HG03175 (cell line): ENCODE results near the gene MDK.

Source experiments
- ATAC-seq: cut with Tn5 transposase; IDR thresholded peaks from one replicate; pipeline ENCODE4 v1.9.1; 2021; ENCODE audit warnings: mild to moderate bottlenecking, moderate library complexity; ENCODE audit not compliant: unreplicated experiment

The MDK gene

GRCh38 chr11:46347637-46348311, 33.7 kb upstream of the MDK start:
- no peak for ATAC-seq

GRCh38 chr11:46348566-46349401, 32.7 kb upstream of the MDK start:
- no peak for ATAC-seq

GRCh38 chr11:46350695-46351094, 30.8 kb upstream of the MDK start:
- ATAC-seq: no peak

- ATAC-seq: no peak
Measured at GRCh38 chr11:46351148-46351547, 30.3 kb upstream of the MDK start.

GRCh38 chr11:46351606-46352005, 29.9 kb upstream of the MDK start:
- ATAC-seq: no peak

- no peak for ATAC-seq
Measured at GRCh38 chr11:46352063-46352841, 29.2 kb upstream of the MDK start.

GRCh38 chr11:46353698-46354097, 27.8 kb upstream of the MDK start:
- ATAC-seq: no peak

GRCh38 chr11:46356924-46357482, 24.5 kb upstream of the MDK start:
- ATAC-seq: no peak

GRCh38 chr11:46357483-46357936, 24.0 kb upstream of the MDK start:
- no peak for ATAC-seq

- ATAC-seq: no peak
Measured at GRCh38 chr11:46359953-46360352, 21.5 kb upstream of the MDK start.

- no peak for ATAC-seq
Measured at GRCh38 chr11:46360878-46361277, 20.6 kb upstream of the MDK start.

- peak; percentile 91 for ATAC-seq
Measured at GRCh38 chr11:46361283-46362155, 19.9 kb upstream of the MDK start.

- no peak for ATAC-seq
Measured at GRCh38 chr11:46362156-46363030, 19.1 kb upstream of the MDK start.

- ATAC-seq: no peak
Measured at GRCh38 chr11:46363031-46363407, 18.4 kb upstream of the MDK start.

GRCh38 chr11:46363455-46364005, 17.9 kb upstream of the MDK start:
- no peak for ATAC-seq

- no peak for ATAC-seq
Measured at GRCh38 chr11:46364056-46364455, 17.4 kb upstream of the MDK start.

- no peak for ATAC-seq
Measured at GRCh38 chr11:46364791-46365190, 16.7 kb upstream of the MDK start.

GRCh38 chr11:46366260-46366659, 15.2 kb upstream of the MDK start:
- no peak for ATAC-seq

- no peak for ATAC-seq
Measured at GRCh38 chr11:46366661-46367161, 14.8 kb upstream of the MDK start.
